B cell (primary cell): ENCODE results near the gene CDRT15.

Source experiments
- EZH2 ChIP-seq: IDR thresholded peaks from 2 replicates; pipeline ENCODE4 v1.6.1; 2012; ENCODE audit warnings: borderline replicate concordance, low read depth, mild to moderate bottlenecking, moderate library complexity, low read length; ENCODE audit not compliant: insufficient read depth, poor library complexity, severe bottlenecking
- TF ChIP-seq, protein P1 (sequence below): fragments of 200-600 bp; IDR thresholded peaks from one replicate; pipeline ENCODE4 v1.8.0; 2022; ENCODE audit warnings: antibody characterized with exemption, mild to moderate bottlenecking

DNA sequence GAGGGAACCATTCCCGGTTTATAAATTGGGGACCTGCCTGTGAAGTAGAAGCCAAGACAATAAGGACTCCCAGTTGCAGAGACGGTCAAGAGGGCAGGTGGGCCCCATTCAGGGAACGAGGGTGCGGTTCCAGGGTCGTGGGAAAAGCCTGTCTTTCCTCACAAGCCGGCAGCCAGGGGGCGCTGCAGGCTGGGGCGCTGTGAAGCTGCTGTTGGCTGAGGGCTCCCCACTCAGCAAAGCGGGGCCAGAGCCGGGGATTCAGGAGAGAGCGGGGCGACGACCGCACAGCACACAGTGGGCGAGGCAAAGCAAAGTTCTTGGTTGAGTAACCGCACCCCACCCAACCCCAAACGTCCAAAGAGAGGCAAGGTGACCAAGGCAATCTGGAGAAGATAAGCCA, 24.9 kb downstream of the CDRT15 start:
- TF ChIP-seq, protein P1, sequence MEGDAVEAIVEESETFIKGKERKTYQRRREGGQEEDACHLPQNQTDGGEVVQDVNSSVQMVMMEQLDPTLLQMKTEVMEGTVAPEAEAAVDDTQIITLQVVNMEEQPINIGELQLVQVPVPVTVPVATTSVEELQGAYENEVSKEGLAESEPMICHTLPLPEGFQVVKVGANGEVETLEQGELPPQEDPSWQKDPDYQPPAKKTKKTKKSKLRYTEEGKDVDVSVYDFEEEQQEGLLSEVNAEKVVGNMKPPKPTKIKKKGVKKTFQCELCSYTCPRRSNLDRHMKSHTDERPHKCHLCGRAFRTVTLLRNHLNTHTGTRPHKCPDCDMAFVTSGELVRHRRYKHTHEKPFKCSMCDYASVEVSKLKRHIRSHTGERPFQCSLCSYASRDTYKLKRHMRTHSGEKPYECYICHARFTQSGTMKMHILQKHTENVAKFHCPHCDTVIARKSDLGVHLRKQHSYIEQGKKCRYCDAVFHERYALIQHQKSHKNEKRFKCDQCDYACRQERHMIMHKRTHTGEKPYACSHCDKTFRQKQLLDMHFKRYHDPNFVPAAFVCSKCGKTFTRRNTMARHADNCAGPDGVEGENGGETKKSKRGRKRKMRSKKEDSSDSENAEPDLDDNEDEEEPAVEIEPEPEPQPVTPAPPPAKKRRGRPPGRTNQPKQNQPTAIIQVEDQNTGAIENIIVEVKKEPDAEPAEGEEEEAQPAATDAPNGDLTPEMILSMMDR, result peak; percentile 49
- no peak for TF ChIP-seq EZH2
